ENCODE results near the gene EFCAB11.

EFCAB11 gene

DNA sequence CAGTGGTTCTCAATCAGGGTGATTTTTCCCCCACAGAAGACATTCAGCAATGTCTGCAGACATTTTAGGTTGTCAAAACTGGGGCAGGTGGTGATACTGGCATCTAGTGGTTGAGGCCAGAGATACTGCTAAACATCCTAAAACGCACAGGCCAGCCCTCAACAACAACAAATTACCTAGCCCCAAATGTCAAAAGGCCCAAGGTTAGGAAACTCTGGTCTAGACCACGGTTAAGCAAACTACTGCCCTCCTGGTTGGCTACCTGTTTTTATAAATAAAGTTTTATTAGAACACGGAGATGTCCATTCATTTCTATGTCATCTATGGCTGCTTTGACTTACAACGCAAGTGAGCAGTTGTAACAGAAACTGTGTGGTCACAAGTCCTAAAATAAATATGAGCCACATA lies 186.7 kb downstream of the EFCAB11 start:
- peak; percentile 32 to 50 for DNase-seq (ENCODE audit: low read depth in 2 of 2)

GRCh38 chr14:89767131-89767530 lies 187.4 kb downstream of the EFCAB11 start:
- DNase-seq (ENCODE audit: low read depth in 2 of 2): no peak

- no peak for DNase-seq (ENCODE audit: low read depth in 2 of 2)
Measured at GRCh38 chr14:89765346-89765745, 189.2 kb downstream of the EFCAB11 start.

DNA sequence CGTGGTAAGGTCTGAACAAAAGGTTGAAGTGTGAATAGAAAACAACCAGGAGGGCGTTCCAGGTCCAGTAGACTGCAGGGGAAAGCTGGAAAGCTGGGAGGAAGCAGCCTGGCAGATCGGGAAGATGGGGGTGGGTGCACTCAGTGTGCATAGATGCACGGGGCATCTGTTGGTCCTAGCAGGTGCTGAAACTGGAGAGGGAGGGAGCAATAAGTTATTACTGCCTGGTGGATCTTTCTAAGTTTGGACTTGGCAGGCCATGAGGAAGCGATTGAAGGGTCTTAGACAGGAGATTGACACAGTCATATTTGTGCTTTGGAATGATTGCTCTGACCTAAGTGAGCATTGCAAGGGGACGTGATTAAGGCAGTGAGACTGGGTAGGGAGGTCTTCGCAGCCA lies 194.4 kb downstream of the EFCAB11 start:
- DNase-seq (ENCODE audit: low read depth in 2 of 2): no peak

DNA sequence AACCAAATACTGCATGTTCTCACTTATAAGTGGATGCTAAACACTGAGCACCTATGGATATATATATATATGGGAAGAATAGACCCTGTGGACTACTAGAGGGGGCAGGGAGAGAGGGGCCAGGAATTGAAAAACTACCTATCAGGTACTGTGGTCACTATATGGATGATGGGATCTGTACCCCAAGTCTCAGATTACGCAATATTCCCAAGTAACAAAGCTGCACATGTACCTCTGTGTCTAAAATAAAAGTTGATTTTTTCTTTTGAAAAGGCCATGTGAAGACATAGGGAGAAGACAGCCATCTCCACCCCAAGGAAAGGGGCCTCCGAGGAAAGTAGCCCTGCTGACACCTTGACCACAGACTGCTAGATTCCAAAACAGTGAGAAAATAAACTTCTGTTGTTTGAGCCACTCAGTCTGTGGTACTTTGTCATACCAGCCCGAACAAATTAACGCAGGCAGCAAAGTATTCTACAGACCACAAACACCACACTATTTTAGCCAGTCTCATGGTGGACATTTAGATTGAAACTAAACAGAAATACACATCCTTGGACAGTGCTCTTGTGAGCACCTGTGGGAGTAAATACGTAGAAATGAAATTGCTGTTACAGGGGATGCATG lies 197.1 kb downstream of the EFCAB11 start:
- DNase-seq (ENCODE audit: low read depth in 2 of 2): no peak

GRCh38 chr14:89755816-89756215 lies 198.7 kb downstream of the EFCAB11 start:
- no peak for DNase-seq (ENCODE audit: low read depth in 2 of 2)

GRCh38 chr14:89753828-89754412 lies 200.6 kb downstream of the EFCAB11 start:
- no peak for DNase-seq (ENCODE audit: low read depth in 2 of 2)

DNA sequence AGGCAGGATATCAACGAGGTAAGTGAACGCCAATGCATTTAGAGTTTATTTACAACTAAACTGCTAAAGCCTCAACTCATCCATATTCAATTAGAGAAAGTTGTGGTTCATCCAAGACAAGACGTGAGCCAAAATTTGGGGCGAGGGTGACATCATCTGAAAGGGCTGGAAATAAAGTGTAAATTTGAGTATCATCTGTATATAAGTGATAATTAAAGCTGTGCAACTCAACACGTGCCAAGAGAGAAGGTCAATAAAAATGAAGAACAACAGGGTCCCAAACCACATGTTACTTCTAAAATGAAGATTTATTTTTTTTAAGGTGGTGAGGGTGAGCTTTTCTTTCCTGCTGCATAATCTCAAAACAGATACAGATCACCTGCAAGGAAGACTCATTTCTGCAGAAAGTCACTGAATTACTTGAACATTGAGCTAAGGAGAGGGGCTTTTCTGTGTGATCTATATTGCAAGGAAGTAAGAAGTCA lies 203.6 kb downstream of the EFCAB11 start:
- DNase-seq (ENCODE audit: low read depth in 2 of 2): no peak

- no peak for DNase-seq (ENCODE audit: low read depth in 2 of 2)
Measured at GRCh38 chr14:89750281-89750755, 204.2 kb downstream of the EFCAB11 start.

- DNase-seq (ENCODE audit: low read depth in 2 of 2): no peak
Measured at GRCh38 chr14:89748004-89748403, 206.5 kb downstream of the EFCAB11 start.

- DNase-seq (ENCODE audit: low read depth in 2 of 2): no peak
Measured at GRCh38 chr14:89747126-89747525, 207.4 kb downstream of the EFCAB11 start.

- DNase-seq (ENCODE audit: low read depth in 2 of 2): no peak
Measured at GRCh38 chr14:89746654-89747053, 207.9 kb downstream of the EFCAB11 start.

DNA sequence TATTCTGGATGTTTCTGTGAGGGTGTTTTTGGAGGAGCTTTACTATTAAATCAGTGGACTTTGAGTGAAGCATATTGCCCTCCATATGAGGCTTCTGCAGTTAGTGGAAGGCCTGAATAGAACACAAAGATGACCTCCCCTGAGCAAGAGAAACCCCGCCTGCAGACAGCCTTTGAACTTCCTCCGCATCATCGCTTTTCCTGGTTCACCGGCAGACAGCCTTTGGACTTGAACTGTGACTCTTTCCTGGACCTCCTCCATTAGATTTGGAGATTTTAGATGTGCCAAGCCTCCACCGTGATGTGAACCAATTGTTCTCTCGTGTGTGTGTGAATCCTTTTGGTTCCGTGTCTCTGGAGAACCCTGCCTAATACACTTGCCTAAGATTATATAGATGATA lies 208.4 kb downstream of the EFCAB11 start:
- no peak for DNase-seq (ENCODE audit: low read depth in 2 of 2)
